ENCODE measurements around the gene PPARD.
A peak's percentile ranks its signal among the peaks of the same experiment; 100 is the strongest.
"Not testable (repeated sequence)": the region's sequence is repeated elsewhere in the genome, so short reads cannot be mapped to it uniquely, and the experiment has no call there.

Gene PPARD

DNA sequence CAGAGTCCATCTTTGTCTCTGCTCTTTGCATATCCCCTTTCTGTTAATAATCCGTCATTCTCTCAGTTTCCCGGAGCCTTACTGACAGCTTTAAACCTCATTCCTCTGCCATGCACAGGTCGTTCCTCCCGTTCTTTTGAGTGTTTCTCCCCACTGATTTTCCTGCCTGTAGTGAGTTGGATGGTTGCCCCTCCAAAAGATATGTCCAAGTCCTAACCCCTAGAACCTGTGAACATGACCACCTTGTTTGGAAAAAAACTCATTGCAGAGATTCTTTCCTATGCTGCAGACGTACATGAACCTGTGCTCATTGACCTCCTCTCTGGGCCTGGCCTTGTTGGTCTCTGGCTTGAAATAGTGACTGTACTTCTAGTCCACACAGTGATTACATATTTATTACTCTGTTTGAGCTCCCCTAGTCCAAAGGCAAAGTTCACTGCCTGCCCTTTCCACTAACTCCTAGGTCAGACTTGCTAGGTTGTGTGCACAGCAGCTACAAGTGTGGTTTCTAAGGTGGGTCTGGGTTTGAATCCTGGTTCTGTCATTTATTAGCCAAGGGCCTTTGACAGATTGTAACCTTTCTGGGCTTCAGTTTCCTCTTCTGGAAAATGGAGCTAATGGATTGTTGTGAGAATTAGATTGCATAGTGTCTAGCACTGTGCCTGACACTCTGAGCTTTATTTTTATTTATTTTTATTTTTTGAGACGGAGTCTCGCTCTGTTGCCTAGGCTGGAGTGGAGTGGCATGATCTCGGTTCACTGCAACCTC lies 29.3 kb downstream of the PPARD start:
- TF ChIP-seq POLR2A (IDR thresholded peaks at IDR 0.05; ENCODE audit: low read depth, low read length): no peak
- FAIRE-seq (no peak), DNase-seq (ENCODE audit: insufficient read length, low spot score) (no peak)

DNA sequence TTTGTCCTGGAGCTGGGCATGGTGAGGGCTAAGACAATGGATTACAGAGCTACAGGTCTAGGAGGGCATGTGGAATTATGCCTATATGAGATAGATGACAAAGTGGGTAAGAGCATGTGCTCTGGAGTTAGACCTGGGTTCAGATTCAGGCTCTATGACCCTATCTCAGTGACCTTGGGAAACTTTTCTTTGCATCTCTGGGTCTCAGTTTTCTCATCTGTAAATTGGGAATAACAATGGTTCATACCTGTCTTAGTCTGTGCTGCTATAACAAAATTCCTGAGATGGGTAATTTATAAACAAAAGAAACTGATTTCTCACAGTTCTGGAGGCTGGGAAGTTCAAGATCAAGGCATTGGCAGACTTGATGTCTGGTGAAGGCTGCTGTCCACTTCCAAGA lies 30.3 kb downstream of the PPARD start:
- FAIRE-seq (no peak), DNase-seq (ENCODE audit: insufficient read length, low spot score) (no peak)
- TF ChIP-seq POLR2A (IDR thresholded peaks at IDR 0.05; ENCODE audit: low read depth, low read length): no peak

DNA sequence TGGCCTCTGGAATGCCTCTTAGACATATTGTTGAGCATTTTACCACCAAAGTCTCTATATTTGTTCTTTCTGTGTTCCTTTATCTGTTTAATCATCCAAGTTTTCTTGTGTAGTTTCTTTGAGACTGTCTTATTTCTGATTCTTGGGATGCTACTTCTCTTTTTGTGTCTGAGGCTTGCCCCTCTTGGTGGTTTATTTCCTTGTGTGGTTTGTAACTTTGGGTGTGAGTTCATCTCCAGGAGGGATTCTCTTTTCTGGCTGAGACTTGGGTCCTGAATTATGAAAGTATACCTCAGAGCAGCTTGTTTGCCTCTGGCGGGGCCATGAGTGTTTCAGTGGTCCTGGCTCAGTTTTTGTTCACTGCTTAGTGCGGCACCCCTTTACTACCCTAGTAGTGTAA lies 33.9 kb downstream of the PPARD start:
- TF ChIP-seq POLR2A (IDR thresholded peaks at IDR 0.05; ENCODE audit: low read depth, low read length): no peak
- DNase-seq (ENCODE audit: insufficient read length, low spot score): no peak
- FAIRE-seq: no peak

DNA sequence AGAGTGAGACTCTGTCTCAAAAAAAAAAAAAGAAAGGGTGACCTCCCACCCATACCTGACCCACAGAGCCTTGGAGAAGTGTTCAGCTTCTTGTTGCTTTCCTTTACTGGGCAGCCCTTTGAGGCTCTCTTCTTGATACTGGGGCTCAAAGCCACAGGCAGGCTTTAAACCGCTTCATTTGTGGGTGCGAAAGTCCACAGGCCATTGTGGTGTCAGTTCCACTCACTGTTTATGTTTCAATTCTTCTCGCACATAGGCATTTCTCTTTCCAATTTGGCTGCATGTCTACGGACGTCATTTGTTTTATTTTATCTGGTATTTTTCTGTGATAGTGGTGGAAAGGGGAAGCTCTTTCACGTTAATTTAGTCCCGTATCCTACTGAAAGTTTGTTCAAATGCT lies 34.6 kb downstream of the PPARD start:
- no peak for TF ChIP-seq POLR2A (IDR thresholded peaks at IDR 0.05; ENCODE audit: low read depth, low read length)
- DNase-seq (ENCODE audit: insufficient read length, low spot score): no peak
- FAIRE-seq: no peak

DNA sequence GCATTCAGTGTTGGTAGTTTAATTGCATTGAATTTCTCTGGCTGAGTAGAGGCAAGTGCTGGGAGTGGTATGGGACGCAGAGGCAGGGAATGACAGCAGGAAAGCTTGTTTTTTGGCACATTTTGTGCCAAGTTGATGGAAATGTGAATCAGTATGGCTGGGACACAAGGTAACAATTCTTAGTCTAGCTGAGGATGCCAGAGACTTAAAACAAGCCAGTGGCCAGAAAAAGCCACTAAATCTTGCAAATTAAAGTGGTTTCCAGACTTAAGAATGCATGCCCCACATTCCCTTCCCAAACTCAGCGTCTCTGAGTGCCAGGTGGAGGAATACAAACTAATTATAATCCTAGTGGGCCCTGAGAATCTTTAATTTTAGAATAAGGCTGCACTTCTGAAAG lies 35.9 kb downstream of the PPARD start:
- no peak for TF ChIP-seq POLR2A (IDR thresholded peaks at IDR 0.05; ENCODE audit: low read depth, low read length)
- FAIRE-seq (no peak), DNase-seq (ENCODE audit: insufficient read length, low spot score) (no peak)

DNA sequence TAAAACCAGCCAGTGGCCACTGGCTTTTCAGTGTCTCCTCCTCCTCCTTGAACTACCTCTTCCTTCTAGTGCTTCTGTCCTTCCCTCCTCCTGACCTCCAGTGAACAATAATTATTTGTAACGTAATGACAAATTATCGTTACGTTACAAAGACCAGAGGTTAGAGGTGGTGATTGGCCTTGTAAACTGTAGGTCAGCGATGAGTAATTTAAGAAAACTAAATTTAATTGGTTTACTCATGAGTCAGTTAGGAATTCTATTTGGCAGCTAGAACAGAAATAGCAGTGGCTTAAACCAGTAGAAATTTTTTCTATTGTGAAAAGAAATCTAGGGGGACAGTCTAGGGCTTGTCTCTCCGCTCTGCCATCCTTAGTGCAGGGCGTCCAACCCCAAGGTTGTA lies 38.8 kb downstream of the PPARD start:
- no peak for TF ChIP-seq POLR2A (IDR thresholded peaks at IDR 0.05; ENCODE audit: low read depth, low read length)
- peak; percentile 66 for DNase-seq (ENCODE audit: insufficient read length, low spot score)
- FAIRE-seq: no peak

DNA sequence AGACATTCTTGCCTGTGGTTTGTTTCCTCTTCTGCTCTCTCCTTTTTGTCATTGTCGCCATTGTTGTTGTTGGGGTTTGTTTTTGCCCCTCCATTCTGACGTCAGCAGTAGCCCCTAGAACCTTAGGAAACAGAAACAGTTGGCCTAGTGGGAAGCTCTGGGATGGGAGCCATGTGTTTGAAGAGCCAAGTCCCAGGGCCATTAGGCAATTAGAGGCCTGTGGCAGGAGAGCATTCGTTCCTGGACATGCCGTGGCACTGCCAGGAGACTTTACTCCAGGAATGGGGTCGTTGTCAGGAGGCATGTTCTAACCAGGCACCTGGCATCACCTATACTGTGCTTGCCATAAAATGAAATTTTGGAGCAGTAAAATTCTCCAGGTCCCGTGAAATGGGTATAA lies 39.7 kb downstream of the PPARD start:
- no peak for TF ChIP-seq POLR2A (IDR thresholded peaks at IDR 0.05; ENCODE audit: low read depth, low read length)

DNA sequence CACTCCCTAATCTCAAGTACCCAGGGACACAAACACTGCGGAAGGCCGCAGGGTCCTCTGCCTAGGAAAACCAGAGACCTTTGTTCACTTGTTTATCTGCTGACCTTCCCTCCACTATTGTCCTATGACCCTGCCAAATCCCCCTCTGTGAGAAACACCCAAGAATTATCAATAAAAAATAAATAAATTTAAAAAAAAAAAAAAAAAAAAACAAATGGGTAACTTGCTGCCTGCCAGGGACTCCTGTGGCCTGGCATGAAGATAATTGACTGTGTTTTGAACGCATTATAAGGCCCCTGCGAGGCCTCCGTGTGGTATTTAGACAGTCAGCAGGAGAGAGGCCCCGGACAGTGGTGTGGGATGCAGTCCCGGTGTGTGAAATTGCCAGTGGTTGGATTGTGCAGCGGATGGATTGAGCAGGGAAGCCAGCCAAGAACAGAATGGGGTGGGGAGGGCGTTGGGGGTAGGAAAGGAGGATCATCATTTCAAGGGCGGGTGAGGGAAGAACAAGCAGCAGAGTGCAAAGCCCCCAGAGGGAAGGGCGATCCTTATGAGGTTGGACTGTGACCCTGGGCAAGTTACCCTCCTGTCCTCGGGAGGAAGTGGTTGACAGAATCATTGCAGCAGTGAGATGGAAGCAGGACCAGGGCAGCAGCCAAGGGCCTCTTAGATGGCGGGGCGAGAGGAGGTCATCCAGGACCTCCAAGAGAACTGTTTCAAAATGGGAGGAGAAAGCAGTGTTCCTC lies 43.3 kb downstream of the PPARD start:
- FAIRE-seq (no peak), DNase-seq (ENCODE audit: insufficient read length, low spot score) (no peak)
- TF ChIP-seq POLR2A (IDR thresholded peaks at IDR 0.05; ENCODE audit: low read depth, low read length): no peak

More for the DNA sequence above, 39.7 kb downstream of the PPARD start:
- no peak for FAIRE-seq
- no peak for DNase-seq (ENCODE audit: insufficient read length, low spot score)

DNA sequence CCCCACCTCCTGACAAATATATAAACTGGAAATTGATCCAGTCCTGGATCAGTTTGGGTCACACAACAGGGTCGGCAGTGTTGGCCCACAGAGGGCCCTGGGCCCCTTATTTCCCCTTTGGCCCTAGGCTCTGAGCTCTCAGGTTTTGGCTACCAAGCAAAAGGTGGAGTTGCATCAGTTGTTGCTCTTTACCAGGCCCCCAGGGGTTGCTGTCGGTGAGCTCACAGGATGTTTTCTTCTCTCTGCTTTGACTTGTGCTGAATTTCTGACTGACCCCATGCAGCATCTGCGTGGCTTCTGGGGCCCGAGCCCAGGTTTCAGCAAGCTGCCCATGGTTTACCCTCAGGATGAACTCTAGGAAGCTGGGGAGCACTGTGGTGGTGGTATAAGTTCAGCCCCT lies 44.6 kb downstream of the PPARD start:
- FAIRE-seq: no peak
- TF ChIP-seq POLR2A (IDR thresholded peaks at IDR 0.05; ENCODE audit: low read depth, low read length): no peak

DNA sequence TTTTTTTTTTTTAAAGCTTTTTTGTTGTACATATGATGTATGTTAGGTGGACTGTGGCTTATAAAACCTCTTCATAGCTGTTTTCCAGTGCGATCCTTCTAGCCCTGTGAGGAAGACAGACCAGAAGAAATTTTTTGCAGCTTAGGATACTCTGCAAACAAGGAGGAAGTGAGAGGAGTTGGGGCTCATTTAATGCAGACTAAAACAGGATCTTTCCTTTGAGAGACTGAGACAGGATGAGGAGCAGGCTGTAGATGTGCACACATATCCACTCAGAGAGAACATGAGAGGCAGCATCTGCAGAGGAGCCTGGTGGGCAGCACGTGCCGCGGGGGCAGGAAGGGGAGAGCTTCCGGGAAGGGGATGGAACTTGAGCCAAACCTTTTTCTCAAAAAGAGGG lies 45.7 kb downstream of the PPARD start:
- FAIRE-seq: no peak

More for the DNA sequence above, 44.6 kb downstream of the PPARD start:
- no peak for DNase-seq (ENCODE audit: insufficient read length, low spot score)

DNA sequence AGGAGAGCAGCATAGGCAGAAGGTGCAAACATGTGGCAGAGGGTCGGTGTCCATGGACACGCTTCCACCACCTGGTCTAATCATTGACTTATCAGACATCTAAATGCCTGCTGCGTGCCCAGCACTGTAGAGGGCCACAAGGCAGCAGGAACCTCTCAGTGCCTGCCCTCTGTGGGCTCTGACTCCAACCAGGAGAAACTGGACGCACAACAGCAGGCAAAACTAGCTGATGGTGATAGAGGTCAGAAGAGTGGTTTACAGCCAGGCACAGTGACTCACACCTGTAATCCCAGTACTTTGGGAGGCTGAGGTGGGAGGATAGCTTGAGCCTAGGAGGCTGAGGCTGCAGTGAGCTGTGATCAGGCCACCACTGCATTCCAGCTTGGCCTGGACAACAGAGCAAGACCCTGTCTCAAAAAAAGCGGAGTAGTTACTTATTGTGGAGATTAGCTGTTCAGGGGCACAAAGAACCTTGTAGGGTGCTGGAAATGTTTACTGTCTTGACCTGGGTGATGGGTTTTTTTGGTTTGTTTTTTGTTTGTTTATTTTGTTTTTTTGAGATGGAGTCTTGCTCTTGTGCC lies 46.5 kb downstream of the PPARD start:
- no peak for FAIRE-seq
- no peak for TF ChIP-seq POLR2A (IDR thresholded peaks at IDR 0.05; ENCODE audit: low read depth, low read length)
- no peak for DNase-seq (ENCODE audit: insufficient read length, low spot score)

More for the DNA sequence above, 45.7 kb downstream of the PPARD start:
- TF ChIP-seq POLR2A (IDR thresholded peaks at IDR 0.05; ENCODE audit: low read depth, low read length): no peak
- no peak for DNase-seq (ENCODE audit: insufficient read length, low spot score)

DNA sequence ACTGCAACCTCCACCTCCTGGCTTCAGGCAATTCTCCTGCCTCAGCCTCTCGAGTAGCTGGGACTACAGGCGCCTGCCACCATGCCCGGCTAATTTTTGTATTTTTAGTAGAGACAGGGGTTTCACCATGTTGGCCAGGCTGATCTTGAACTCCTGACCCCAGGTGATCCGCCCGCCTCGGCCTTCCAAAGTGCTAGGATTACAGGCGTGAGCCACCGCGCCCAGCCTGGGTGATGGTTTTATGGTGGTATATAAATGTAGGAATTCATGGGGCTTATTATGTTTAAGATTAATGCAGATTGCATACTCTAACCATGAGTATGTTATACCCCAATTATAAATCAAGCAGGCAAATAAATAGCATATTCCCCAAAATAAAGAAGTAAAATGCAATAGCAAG lies 47.0 kb downstream of the PPARD start:
- not testable (repeated sequence) for DNase-seq (ENCODE audit: insufficient read length, low spot score); FAIRE-seq

DNA sequence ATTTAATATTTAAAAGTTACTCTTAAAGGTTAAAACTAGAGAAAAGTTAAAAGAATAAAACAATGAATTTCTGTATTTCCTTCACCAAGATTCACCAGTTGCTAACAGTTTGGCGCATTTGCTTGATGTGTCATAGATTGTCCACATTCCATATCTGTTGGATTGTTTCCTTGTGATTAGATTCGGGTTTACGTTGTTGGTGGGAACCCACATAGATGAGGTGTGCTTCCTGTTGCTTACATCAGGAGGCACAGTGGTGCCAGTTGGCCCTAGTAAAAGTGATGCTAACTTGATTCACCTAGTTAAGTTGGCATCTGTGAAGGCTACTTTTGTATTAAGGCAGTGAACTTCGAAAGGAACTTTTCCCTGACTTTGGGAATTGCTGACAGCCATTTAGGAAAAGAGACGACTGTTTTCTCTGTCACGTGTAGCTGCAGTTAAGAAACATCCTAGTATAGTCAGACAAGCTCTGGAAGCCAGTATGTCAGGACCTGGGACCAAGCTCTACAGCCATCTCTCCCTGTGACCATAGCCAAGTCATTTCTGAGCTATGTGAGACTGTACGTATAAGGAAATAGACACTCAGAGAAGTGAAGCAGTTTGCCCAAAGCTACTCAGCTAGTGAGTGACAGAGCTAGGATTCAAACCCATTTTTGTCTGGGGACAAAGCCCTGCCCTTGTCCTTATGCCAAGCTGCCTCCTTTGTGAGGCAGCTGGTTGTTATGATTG lies 49.0 kb downstream of the PPARD start:
- DNase-seq (ENCODE audit: insufficient read length, low spot score): peak; percentile 82
- peak; percentile 96 for FAIRE-seq
- no peak for TF ChIP-seq POLR2A (IDR thresholded peaks at IDR 0.05; ENCODE audit: low read depth, low read length)

DNA sequence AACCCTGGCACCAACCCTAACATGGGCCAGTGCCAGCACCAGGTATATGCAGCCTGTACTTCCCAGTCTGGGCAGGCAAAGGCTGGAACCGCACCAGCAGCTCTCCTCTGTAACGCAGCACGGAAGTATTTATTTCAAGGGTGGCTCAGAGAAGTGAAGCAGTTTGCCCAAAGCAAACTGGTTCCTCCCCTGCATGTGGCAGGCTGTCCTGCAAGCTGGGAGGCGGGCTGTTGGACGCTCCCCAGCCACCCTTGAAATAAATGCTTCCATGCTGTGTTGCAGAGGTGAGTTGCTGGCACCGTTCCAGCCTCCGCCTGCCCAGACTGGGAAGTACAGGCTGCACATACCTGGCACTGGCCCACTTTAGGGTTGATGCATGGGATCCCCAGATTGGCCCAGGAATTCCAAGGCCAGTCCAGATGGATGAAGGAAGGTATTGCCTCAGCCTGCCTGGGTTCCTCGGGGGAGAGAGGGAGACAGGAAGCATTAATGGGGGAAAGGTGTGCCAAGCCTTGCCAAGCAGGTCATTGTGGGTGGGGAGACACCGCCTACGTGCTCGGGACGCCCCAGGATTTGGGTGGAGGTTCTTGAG lies 49.8 kb downstream of the PPARD start:
- no peak for TF ChIP-seq POLR2A (IDR thresholded peaks at IDR 0.05; ENCODE audit: low read depth, low read length)
- no peak for FAIRE-seq
- no peak for DNase-seq (ENCODE audit: insufficient read length, low spot score)

Data from H54 (cell line).